Measurements from ENCODE around the gene TRIM4. TPM values are rescaled to one million over a fixed set of nuclear protein-coding genes. Genes with fewer than 3 reads are reported as not detected.
A peak's percentile ranks its signal among the peaks of the same experiment; 100 is the strongest.

The TRIM4 gene
- total RNA-seq, 2 experiments from 2014 or later, result 22.2 to 22.3 TPM

GRCh38 chr7:99949645-99950228 lies 30.4 kb upstream of the TRIM4 start:
- peaks cover 11% of the 10 kb centered on the region for H3K9me3 Mint-ChIP-seq
- CTCF ChIA-PET, result interaction anchor here (0.6 to 3.6 kb wide), 11 partner anchors 8 to 67 kb away, joined by 3 to 14 read pairs (median 5); partner anchors contain the start of gene GJC3
- H3K27ac Mint-ChIP-seq, result no peak overlapping the region
- no peak overlapping the region for H3K4me3 Mint-ChIP-seq
- H3K36me3 Mint-ChIP-seq (ENCODE audit: low read depth), result no peaks in the 10 kb centered on the region
- POLR2A ChIA-PET, result interaction anchor here (1.0 kb wide), 1 partner anchor 32 kb away, joined by 3 read pairs; no protein-coding TSS in a partner anchor
- intact Hi-C loops (cut with micrococcal nuclease), result no loop called here
- no peak for ATAC-seq
- DNase-seq, result no peak
- peaks cover 8% of the 10 kb centered on the region for H3K4me1 Mint-ChIP-seq (ENCODE audit: low read depth)
- H3K27me3 Mint-ChIP-seq, result peaks cover 3% of the 10 kb centered on the region
- no peak for TF ChIP-seq CTCF (IDR thresholded peaks at IDR 0.05)

DNA sequence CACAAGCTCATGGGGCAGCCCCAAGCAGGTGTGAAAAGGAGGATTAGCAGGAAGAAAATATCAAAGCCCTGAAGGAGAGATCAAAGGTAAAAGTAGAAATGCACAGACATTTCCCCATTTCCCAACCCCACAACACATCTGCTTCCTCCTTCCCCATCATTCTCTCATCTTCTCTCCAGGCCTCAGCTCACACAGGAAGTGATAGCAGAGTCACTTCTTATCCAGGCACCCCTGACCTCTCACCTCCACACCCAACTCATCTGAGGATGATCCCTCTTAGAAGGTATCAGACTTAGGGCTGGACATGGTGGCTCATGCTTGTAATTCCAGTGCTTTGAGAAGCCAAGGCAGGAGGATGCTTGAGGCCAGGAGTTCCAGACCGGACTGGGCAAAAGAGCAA lies 28.3 kb upstream of the TRIM4 start:
- H3K36me3 Mint-ChIP-seq (ENCODE audit: low read depth), result no peaks in the 10 kb centered on the region
- ChIA-PET POLR2A (no interaction called here), CTCF (interaction anchor here (0.6 to 3.6 kb wide), 4 partner anchors 32 to 42 kb away, joined by 3 to 14 read pairs (median 6); no protein-coding TSS in a partner anchor)
- H3K4me1 Mint-ChIP-seq (ENCODE audit: low read depth), result peaks cover 11% of the 10 kb centered on the region
- H3K9me3 Mint-ChIP-seq, result peaks cover 11% of the 10 kb centered on the region
- H3K27ac Mint-ChIP-seq, result no peak overlapping the region
- no peak for TF ChIP-seq CTCF (IDR thresholded peaks at IDR 0.05)
- no peak for ATAC-seq
- intact Hi-C loops (cut with micrococcal nuclease), result no loop called here
- H3K27me3 Mint-ChIP-seq, result peaks cover 7% of the 10 kb centered on the region
- DNase-seq, result no peak
- H3K4me3 Mint-ChIP-seq, result no peak overlapping the region

DNA sequence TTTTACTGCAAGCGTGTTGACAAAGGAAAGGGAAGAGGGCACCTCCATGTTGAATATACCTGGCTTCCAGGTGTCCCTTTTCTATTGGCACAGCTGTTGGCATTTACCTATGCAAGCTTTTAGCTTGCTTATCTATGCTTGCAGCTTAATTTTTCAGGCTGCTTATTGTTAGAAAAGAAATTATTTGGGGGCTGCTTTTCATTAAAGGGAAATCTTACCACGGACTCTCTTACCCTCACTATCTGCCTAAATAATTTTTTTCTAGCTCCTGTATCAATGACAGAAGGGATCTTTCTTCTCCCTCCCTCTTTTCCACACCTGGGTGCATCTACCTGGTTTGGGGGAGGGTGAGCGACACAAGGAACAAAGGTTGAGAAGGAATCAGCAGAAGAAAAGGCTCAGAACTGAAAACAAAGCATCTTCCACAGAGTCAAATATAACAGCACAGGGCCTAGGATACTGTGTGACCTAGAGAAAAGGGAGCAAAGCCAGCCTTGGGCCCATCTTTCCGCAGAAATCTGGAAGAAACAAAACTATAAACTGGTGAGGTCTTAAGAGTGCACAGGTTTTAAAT lies 25.3 kb upstream of the TRIM4 start:
- Mint-ChIP-seq H3K4me1 (ENCODE audit: low read depth) (peaks cover 11% of the 10 kb centered on the region), H3K9me3 (peaks cover 1% of the 10 kb centered on the region), H3K4me3 (no peak overlapping the region), H3K27ac (no peak overlapping the region), H3K27me3 (peaks cover 12% of the 10 kb centered on the region), H3K36me3 (ENCODE audit: low read depth) (no peaks in the 10 kb centered on the region)
- CTCF ChIA-PET, result interaction anchor here (0.6 to 1.4 kb wide), 7 partner anchors 10 to 246 kb away, joined by 3 to 5 read pairs (median 4); no protein-coding TSS in a partner anchor
- POLR2A ChIA-PET, result interaction anchor here (1.1 to 1.4 kb wide), 4 partner anchors 15 to 386 kb away, joined by 3 to 4 read pairs (median 3); partner anchors contain the start of genes GJC3, TRIM4 and ZNF655
- intact Hi-C loops (cut with micrococcal nuclease), result no loop called here
- TF ChIP-seq CTCF (IDR thresholded peaks at IDR 0.05), result no peak
- ATAC-seq (no peak), DNase-seq (no peak)

- peak overlapping the region; percentile 54 for H3K4me3 Mint-ChIP-seq
Observed at GRCh38 chr7:99943641-99944496, 24.5 kb upstream of the TRIM4 start.

More at GRCh38 chr7:99943641-99944496, 24.5 kb upstream of the TRIM4 start:
- H3K4me1 Mint-ChIP-seq (ENCODE audit: low read depth), result peaks cover 11% of the 10 kb centered on the region
- peaks cover 5% of the 10 kb centered on the region for H3K9me3 Mint-ChIP-seq
- DNase-seq, result no peak
- ATAC-seq, result peak; percentile 13
- CTCF ChIA-PET, result interaction anchor here (0.6 to 1.4 kb wide), 7 partner anchors 11 to 247 kb away, joined by 3 to 5 read pairs (median 4); no protein-coding TSS in a partner anchor
- intact Hi-C loops (cut with micrococcal nuclease), result no loop called here
- POLR2A ChIA-PET, result interaction anchor here (1.1 to 1.4 kb wide), 4 partner anchors 14 to 385 kb away, joined by 3 to 4 read pairs (median 3); partner anchors contain the start of genes GJC3, TRIM4 and ZNF655
- no peaks in the 10 kb centered on the region for H3K36me3 Mint-ChIP-seq (ENCODE audit: low read depth)
- no peak overlapping the region for H3K27ac Mint-ChIP-seq
- peaks cover 16% of the 10 kb centered on the region for H3K27me3 Mint-ChIP-seq
- no peak for TF ChIP-seq CTCF (IDR thresholded peaks at IDR 0.05)
